ENCODE data around the gene OGA.

OGA gene

DNA sequence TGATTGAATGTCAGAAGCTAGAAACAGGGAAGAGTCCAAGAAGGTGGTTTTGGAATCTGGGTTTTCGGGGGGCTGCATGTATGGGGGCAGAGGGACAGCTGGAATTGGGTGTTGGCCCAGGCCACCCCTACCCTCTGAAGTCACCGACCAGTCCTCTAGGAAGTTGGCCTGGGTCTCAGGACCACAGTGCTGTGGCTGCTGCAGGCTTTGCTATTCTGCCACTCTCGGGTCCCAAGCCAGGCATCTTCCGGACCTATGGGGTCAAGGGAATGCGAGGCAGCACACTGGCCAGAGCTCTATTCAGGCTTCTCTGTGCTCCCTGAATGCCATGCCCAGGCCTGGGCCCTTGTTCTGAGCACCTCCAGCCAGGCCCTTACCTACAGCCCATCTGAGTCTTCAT lies 55.5 kb downstream of the OGA start:
- no peaks in the 10 kb centered on the region for H3K9me3 ChIP-seq (ENCODE audit: low read length)
- H2AFZ ChIP-seq (ENCODE audit: low read depth, low read length), result no peak overlapping the region
- no peaks in the 10 kb centered on the region for H3K4me1 ChIP-seq (ENCODE audit: insufficient read depth, low read length)
- H3K36me3 ChIP-seq (ENCODE audit: insufficient read depth, low read length), result no peaks in the 10 kb centered on the region
- H3K27me3 ChIP-seq (ENCODE audit: insufficient read depth, low read length), result peaks cover 93% of the 10 kb centered on the region
- H3K4me3 ChIP-seq (ENCODE audit: low read length), result no peak overlapping the region

DNA sequence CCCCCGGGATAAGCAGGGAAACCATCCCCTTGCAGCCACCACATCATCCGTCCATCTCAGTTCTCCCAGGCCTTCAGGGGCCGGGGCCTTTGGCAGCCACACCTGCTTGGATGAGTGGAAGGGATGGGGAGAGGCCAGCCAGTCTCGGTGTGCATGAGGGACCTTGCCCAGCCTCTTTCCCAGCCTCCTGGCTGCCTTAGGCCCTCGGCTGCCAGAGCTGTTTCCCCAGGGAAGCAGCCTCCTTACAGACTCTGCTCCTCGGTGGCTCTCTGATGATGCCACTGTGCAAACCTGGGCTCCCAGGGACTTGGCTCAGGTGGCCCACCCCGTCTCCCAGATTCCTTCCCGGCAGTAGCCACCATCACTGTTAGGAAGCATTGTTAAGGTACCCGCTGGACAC lies 57.0 kb downstream of the OGA start:
- H3K4me3 ChIP-seq (ENCODE audit: low read length), result no peak overlapping the region
- no peaks in the 10 kb centered on the region for H3K36me3 ChIP-seq (ENCODE audit: insufficient read depth, low read length)
- H3K4me1 ChIP-seq (ENCODE audit: insufficient read depth, low read length), result no peaks in the 10 kb centered on the region
- no peak overlapping the region for H2AFZ ChIP-seq (ENCODE audit: low read depth, low read length)
- H3K27me3 ChIP-seq (ENCODE audit: insufficient read depth, low read length), result peaks cover 90% of the 10 kb centered on the region
- no peaks in the 10 kb centered on the region for H3K9me3 ChIP-seq (ENCODE audit: low read length)

- H3K27me3 ChIP-seq (ENCODE audit: insufficient read depth, low read length), result peaks cover 88% of the 10 kb centered on the region
- H3K9me3 ChIP-seq (ENCODE audit: low read length), result no peaks in the 10 kb centered on the region
- H3K4me3 ChIP-seq (ENCODE audit: low read length), result no peak overlapping the region
- H2AFZ ChIP-seq (ENCODE audit: low read depth, low read length), result no peak overlapping the region
- no peaks in the 10 kb centered on the region for H3K36me3 ChIP-seq (ENCODE audit: insufficient read depth, low read length)
- H3K4me1 ChIP-seq (ENCODE audit: insufficient read depth, low read length), result no peaks in the 10 kb centered on the region
Measured at GRCh38 chr10:101760510-101760909, 57.7 kb downstream of the OGA start.

DNA sequence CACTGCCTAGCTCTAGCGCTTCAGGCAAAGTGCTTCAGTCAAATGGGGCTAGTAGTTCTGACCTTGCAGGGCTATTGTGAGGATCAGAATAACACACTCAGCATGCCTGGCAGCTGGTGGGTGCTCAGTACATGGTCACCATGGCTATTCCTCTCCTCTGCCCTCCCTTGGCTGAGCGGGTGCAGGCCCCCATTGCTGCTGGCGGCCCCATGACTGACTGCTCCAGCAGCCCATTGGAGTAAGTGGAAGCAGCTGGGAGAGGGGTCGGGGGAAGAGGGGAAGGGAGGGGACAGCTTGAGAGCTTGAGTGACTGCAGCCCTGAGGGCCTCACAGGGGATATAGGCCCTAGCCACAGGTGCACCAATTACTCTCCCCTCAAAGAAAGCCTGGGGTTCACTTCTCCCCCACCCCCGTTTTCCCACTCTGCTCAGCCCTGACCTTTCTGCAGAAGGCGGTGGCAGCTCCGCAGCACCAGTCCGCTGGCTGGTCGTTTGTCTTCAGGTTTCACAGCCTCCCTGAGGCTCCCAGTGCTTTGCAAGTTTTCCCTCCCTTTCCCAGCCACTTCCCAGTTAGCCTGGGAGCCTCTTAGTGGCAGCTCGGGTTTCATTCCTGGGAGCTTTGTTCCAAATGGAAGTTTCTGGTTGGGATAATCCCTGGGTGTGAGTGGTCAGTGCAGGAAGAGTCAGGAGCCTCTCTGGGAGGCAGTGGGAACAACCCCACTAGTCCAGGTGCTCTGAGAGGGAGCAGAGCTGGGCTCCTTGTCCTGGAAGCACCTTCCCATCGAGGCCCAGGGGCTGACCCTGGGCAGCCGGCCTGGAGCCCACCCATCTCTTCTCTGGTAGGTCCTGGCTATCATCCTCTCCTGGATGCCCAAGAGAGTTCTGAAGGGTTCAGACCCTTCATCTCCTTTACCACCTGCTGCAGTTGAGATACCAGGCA lies 58.7 kb downstream of the OGA start:
- Histone ChIP-seq H3K36me3 (ENCODE audit: insufficient read depth, low read length) (no peaks in the 10 kb centered on the region), H3K9me3 (ENCODE audit: low read length) (no peaks in the 10 kb centered on the region), H3K4me1 (ENCODE audit: insufficient read depth, low read length) (no peaks in the 10 kb centered on the region), H3K27me3 (ENCODE audit: insufficient read depth, low read length) (peaks cover 85% of the 10 kb centered on the region), H2AFZ (ENCODE audit: low read depth, low read length) (no peak overlapping the region), H3K4me3 (ENCODE audit: low read length) (no peak overlapping the region)

- no peaks in the 10 kb centered on the region for H3K36me3 ChIP-seq (ENCODE audit: insufficient read depth, low read length)
- H2AFZ ChIP-seq (ENCODE audit: low read depth, low read length), result no peak overlapping the region
- no peaks in the 10 kb centered on the region for H3K9me3 ChIP-seq (ENCODE audit: low read length)
- no peaks in the 10 kb centered on the region for H3K4me1 ChIP-seq (ENCODE audit: insufficient read depth, low read length)
- no peak overlapping the region for H3K4me3 ChIP-seq (ENCODE audit: low read length)
- H3K27me3 ChIP-seq (ENCODE audit: insufficient read depth, low read length), result peaks cover 90% of the 10 kb centered on the region
Measured at GRCh38 chr10:101758858-101759257, 59.4 kb downstream of the OGA start.

DNA sequence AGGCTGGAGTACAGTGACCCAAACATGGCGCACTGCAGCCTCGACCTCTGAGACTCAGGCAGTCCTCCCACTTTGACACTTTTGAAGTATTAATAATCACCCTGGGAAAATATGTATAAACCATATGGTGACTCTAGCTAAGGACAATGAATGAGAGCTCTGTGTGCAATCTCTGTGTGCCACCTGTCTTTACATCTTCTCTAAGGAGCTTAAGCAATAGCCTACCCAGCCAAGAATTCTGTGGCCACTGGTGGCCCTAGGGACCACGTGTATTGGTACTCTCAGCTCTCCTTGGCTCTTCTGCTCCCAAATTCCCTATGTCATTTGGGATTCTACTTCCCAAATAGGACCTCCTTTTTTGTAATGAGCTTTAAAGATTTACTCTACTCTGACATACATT lies 66.0 kb downstream of the OGA start:
- H3K4me1 ChIP-seq (ENCODE audit: insufficient read depth, low read length), result peaks cover 12% of the 10 kb centered on the region
- peaks cover 45% of the 10 kb centered on the region for H3K27me3 ChIP-seq (ENCODE audit: insufficient read depth, low read length)
- H2AFZ ChIP-seq (ENCODE audit: low read depth, low read length), result no peak overlapping the region
- no peaks in the 10 kb centered on the region for H3K36me3 ChIP-seq (ENCODE audit: insufficient read depth, low read length)
- H3K9me3 ChIP-seq (ENCODE audit: low read length), result peaks cover 2% of the 10 kb centered on the region
- H3K4me3 ChIP-seq (ENCODE audit: low read length), result no peak overlapping the region

- H3K9me3 ChIP-seq (ENCODE audit: low read length), result peaks cover 2% of the 10 kb centered on the region
- no peaks in the 10 kb centered on the region for H3K36me3 ChIP-seq (ENCODE audit: insufficient read depth, low read length)
- H3K4me1 ChIP-seq (ENCODE audit: insufficient read depth, low read length), result peaks cover 12% of the 10 kb centered on the region
- no peak overlapping the region for H3K4me3 ChIP-seq (ENCODE audit: low read length)
- H3K27me3 ChIP-seq (ENCODE audit: insufficient read depth, low read length), result peaks cover 48% of the 10 kb centered on the region
- H2AFZ ChIP-seq (ENCODE audit: low read depth, low read length), result no peak overlapping the region
Measured at GRCh38 chr10:101749047-101750016, 68.9 kb downstream of the OGA start.

- no peaks in the 10 kb centered on the region for H3K36me3 ChIP-seq (ENCODE audit: insufficient read depth, low read length)
- H3K9me3 ChIP-seq (ENCODE audit: low read length), result peaks cover 2% of the 10 kb centered on the region
- H2AFZ ChIP-seq (ENCODE audit: low read depth, low read length), result no peak overlapping the region
- H3K4me1 ChIP-seq (ENCODE audit: insufficient read depth, low read length), result peaks cover 12% of the 10 kb centered on the region
- H3K4me3 ChIP-seq (ENCODE audit: low read length), result no peak overlapping the region
- peaks cover 45% of the 10 kb centered on the region for H3K27me3 ChIP-seq (ENCODE audit: insufficient read depth, low read length)
Measured at GRCh38 chr10:101748496-101748895, 69.7 kb downstream of the OGA start.

GRCh38 chr10:101745074-101745696 lies 73.1 kb downstream of the OGA start:
- H3K4me3 ChIP-seq (ENCODE audit: low read length), result no peak overlapping the region
- H3K27me3 ChIP-seq (ENCODE audit: insufficient read depth, low read length), result peaks cover 53% of the 10 kb centered on the region
- H2AFZ ChIP-seq (ENCODE audit: low read depth, low read length), result no peak overlapping the region
- H3K9me3 ChIP-seq (ENCODE audit: low read length), result peaks cover 4% of the 10 kb centered on the region
- H3K36me3 ChIP-seq (ENCODE audit: insufficient read depth, low read length), result no peaks in the 10 kb centered on the region
- H3K4me1 ChIP-seq (ENCODE audit: insufficient read depth, low read length), result peaks cover 12% of the 10 kb centered on the region

DNA sequence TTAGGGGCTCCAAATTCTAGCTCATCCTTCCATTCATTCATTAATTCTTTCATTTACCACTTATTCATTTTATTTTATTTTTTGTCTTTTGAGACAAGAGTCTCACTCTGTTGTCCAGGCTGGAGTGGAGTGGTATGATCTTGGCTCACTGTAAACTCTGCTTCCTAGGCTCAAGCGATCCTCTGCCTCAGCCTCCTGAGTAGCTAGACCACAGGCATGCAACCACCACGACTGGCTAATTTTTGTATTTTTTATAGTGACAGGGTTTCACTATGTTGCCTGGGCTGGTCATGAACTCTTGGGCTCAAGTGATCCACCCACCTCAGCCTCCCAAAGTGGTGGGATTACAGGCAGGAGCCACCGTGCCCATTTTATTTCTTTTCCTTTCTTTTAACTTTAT lies 74.0 kb downstream of the OGA start:
- H3K4me1 ChIP-seq (ENCODE audit: insufficient read depth, low read length), result peaks cover 12% of the 10 kb centered on the region
- peaks cover 4% of the 10 kb centered on the region for H3K9me3 ChIP-seq (ENCODE audit: low read length)
- peaks cover 60% of the 10 kb centered on the region for H3K27me3 ChIP-seq (ENCODE audit: insufficient read depth, low read length)
- H3K36me3 ChIP-seq (ENCODE audit: insufficient read depth, low read length), result no peaks in the 10 kb centered on the region
- no peak overlapping the region for H3K4me3 ChIP-seq (ENCODE audit: low read length)
- no peak overlapping the region for H2AFZ ChIP-seq (ENCODE audit: low read depth, low read length)

- H3K4me1 ChIP-seq (ENCODE audit: insufficient read depth, low read length), result no peaks in the 10 kb centered on the region
- peaks cover 4% of the 10 kb centered on the region for H3K9me3 ChIP-seq (ENCODE audit: low read length)
- H3K4me3 ChIP-seq (ENCODE audit: low read length), result no peak overlapping the region
- peaks cover 68% of the 10 kb centered on the region for H3K27me3 ChIP-seq (ENCODE audit: insufficient read depth, low read length)
- H3K36me3 ChIP-seq (ENCODE audit: insufficient read depth, low read length), result no peaks in the 10 kb centered on the region
- H2AFZ ChIP-seq (ENCODE audit: low read depth, low read length), result no peak overlapping the region
Measured at GRCh38 chr10:101741938-101742337, 76.3 kb downstream of the OGA start.

DNA sequence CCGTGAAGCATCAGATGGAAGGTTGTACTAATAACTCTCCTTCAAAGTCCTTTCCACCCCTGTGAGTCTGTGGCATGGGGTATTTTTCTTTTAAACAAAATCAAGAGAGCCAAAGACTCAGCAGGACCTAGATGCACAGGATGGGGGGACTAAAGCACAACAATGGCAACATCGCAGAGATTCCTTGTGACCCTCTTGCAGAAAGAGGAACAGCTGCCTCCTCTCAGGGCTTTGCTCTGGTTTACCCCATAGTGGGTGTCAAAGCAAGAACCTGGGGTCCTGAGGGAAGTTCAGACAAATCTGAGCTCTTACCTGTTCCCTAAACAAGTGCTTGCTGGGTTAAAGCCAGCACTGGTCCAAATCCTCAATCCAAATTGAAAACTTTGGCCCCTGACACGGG lies 81.6 kb downstream of the OGA start:
- H2AFZ ChIP-seq (ENCODE audit: low read depth, low read length), result no peak overlapping the region
- H3K9me3 ChIP-seq (ENCODE audit: low read length), result peaks cover 4% of the 10 kb centered on the region
- H3K4me3 ChIP-seq (ENCODE audit: low read length), result no peak overlapping the region
- no peaks in the 10 kb centered on the region for H3K36me3 ChIP-seq (ENCODE audit: insufficient read depth, low read length)
- H3K27me3 ChIP-seq (ENCODE audit: insufficient read depth, low read length), result peaks cover 72% of the 10 kb centered on the region
- H3K4me1 ChIP-seq (ENCODE audit: insufficient read depth, low read length), result no peaks in the 10 kb centered on the region
